Prostate gland (tissue), 2 donors: ENCODE measurements around the gene CRIP2.

Experiments used
- CTCF ChIP-seq, 4 experiments: fragments of 200-600 bp in 2 of 4; fragments of 450-650 bp in 2 of 4; sonication (generic) in 2 of 4; IDR thresholded peaks; 1 replicate in 3 of 4; 2 replicates in 1 of 4; pipeline ENCODE4 v1.5.1; 2016 to 2019; ENCODE audit warnings: antibody characterized with exemption in 4 of 4, mild to moderate bottlenecking in 2 of 4, moderate library complexity in 2 of 4
- POLR2AphosphoS5 ChIP-seq: sonication (generic); formaldehyde crosslinking; IDR thresholded peaks from one replicate; pipeline ENCODE4 v1.6.1; 2017; ENCODE audit warnings: antibody characterized with exemption

DNA sequence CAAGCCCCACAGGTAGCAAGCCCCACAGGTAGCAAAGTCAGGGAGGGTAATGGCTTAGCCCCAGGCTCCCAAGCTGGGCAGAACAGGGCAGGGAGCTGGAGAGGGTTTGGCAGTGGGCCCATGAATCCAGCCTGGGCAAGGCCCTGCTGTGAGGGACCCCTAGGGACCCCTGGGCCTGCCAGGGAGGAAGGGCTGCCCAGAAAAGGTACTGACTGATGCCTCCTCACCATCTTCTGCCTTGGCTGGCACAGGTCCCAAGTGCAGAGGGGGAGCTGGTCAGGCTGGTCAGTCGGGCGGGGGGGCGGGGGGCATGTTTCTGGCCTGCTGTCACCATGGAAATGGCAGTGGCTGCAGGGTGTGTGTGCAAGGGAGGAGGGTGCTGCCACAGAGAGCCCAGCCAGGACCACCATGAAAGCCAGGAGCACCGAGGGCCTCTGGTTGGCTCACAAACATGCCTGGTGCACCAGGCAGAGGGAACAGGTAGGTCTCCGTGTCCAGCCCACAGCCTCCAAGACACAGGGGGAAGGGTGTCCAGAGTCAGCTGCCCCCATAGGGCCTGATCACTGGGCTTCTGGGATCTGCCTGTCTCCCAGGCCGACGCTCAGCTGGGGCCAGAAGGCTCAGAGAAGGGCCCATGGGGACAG lies 1.5 kb upstream of the CRIP2 start:
- TF ChIP-seq CTCF (IDR thresholded peaks at IDR 0.05) (no peak), POLR2AphosphoS5 (no peak)
